ENCODE results near the gene ABCB9.

DNA sequence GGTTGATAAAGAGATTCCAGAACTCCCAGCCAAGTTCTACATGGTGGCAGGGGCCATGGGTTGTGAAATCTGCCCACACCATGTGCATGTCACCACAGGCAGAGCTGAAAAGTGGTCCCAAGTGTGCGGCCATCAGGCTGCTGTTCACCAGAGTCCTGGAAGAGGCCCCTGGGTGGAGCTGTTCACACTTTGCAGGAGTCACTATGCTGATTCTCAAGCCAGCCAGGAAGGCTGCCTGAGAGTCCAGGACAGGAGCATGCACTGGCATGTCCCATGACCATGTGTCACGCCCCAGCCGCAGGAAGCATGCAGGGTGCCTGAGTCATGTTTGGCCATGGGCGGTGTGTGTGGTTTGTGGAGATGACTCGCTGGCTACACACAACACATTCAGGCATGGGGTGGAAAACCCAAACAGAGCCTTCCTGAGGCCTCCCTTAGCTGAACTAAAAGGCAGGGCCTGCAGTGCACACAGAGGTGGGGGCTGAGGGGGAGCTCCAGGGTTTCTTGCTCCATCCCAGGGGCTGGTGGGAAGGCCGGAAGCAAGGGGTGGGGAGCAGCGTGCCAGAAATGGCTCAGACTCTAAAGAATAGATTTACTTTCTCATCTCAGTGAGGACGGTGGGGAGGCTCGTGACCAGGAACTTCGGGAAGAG lies 19.4 kb downstream of the ABCB9 start:
- TF ChIP-seq CTCF (IDR thresholded peaks at IDR 0.05; ENCODE audit: insufficient read depth, low read depth, low read length), result peak; percentile 42
- no peak for TF ChIP-seq EZH2 (IDR thresholded peaks at IDR 0.05; ENCODE audit: insufficient read depth, low read length)
